Stimulated activated CD4-positive, alpha-beta T cell treated with anti-CD3 and anti-CD28 coated beads, Interleukin-15, amount 100 ng/mL, for 24 hours (primary cell): ENCODE data around the gene FBH1.
"Not testable (repeated sequence)": the region's sequence is repeated elsewhere in the genome, so short reads cannot be mapped to it uniquely, and the experiment has no call there.

Experiments used
- DNase-seq: peaks from one replicate; pipeline ENCODE4 v3.0.0-alpha.2; 2020

Gene FBH1

GRCh38 chr10:5889624-5890451 lies at the start of gene FBH1, which contains the start of gene ANKRD16:
TSS of gene FBH1 (plus strand) at chr10:5890243. CDS start at chr10:5890346, 103 bp downstream.
TSS of gene ANKRD16 (minus strand) at chr10:5889893. CDS start at chr10:5889354, 539 bp downstream.
- peak; percentile 99 for DNase-seq

- no peak for DNase-seq
Measured at GRCh38 chr10:5840314-5841307, 49.4 kb upstream of the FBH1 start.

DNA sequence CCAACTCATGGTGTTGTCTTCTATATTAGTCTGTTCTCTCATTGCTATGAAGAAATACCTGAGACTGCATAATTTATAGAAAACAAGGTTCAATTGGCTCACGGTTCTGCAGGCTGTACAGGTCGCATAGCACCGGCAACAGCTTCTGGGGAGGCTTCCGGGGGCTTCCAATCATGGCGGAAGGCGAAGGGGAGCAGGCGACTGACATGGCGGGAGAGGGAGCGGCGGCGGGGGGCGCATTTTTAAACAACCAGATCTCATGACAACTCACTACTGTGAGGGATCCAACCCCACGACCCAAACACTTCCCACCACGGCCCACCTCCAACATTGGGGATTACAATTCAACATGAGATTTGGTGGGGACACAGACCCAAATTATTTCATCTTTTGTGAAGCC lies 48.1 kb upstream of the FBH1 start:
- no peak for DNase-seq

- peak; percentile 19 for DNase-seq
Measured at GRCh38 chr10:5843686-5844344, 46.2 kb upstream of the FBH1 start.

DNA sequence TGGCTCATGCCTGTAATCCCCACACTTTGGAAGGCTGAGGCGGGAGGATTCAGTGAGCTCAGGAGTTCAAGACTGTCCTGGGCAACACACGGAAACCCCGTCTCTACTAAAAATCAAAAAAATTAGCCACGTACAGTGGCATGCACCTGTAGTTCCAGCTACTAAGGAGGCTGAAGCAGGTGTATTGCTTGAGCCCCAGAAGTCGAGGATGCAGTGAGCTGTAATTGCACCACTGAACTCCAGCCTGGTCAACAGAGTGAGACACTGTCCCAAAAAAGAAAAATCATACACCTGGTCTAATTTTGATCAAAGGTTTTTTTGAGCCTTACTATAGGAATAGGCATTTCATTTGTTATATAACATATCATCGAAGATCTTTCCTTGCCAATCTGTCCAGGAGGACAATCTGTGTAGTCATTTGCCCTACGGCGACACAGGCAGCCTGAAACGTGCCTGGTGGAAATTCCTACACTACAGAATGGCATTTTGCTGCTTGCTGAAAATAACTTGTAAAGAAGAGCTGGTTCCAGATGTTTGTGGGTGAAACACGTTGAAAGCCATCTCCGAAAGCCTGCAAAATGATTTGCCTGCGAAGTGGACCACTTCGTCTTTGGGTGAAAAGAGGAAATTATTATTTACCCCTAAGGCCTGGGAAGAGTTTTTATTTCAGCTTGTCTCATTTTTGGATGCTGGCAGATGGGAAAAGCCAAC lies 45.5 kb upstream of the FBH1 start:
- DNase-seq: no peak

DNA sequence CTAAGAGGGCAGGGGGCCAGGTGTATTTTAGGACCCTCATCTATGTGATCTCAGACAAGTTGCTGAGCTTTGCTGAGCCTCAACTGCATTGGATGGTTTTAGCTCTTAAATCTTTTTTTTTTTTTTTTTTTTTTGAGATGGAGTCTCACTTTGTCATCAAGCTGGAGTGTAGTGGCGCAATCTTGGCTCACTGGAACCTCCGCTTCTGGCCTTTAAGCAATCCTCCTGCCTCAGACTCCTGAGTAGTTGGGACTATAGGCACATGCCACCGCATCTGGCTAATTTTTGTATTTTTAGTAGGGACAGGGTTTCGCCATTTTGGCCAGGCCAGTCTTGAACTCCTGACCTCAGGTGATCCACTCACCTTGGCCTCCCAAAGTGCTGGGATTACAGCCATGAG lies 43.4 kb upstream of the FBH1 start:
- not testable (repeated sequence) for DNase-seq

GRCh38 chr10:5854131-5854475 lies 35.9 kb upstream of the FBH1 start:
- DNase-seq: no peak

- no peak for DNase-seq
Measured at GRCh38 chr10:5855979-5856700, 33.9 kb upstream of the FBH1 start.

DNA sequence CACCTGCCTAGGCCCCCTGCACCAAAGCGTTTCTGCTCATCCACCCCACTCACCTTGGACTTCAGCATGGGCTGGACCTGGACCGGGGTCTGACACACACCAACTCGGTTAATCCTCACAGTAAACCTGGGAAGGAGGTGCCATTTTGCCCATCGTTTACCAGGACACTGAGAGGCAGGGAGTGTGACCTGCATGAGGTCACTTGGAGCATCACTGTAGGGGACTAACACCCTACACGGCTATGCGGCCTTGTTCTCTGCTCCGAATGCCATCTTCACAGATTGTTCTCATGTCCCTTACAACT lies 33.4 kb upstream of the FBH1 start:
- DNase-seq: no peak

- no peak for DNase-seq
Measured at GRCh38 chr10:5858811-5859210, 31.2 kb upstream of the FBH1 start.

DNA sequence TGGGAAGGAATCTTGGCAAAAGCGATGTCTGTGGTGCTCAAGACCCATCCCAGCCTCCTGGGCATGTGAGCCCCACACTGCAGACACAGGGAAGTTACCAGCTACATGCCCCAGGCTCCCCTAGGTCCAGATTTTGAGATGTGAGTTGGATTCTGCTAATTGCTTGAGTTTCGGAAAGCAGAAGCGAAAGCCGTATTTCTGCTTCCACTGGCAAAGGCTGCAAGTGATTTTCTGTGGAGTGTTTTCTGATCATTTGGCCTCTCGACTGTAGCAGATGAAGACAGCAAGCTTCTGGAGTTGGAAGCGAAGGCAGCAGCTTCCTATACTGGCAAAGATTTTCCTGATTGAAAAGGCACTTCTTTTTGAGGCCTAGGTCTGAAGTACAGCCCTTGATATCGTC lies 30.0 kb upstream of the FBH1 start:
- DNase-seq: no peak

DNA sequence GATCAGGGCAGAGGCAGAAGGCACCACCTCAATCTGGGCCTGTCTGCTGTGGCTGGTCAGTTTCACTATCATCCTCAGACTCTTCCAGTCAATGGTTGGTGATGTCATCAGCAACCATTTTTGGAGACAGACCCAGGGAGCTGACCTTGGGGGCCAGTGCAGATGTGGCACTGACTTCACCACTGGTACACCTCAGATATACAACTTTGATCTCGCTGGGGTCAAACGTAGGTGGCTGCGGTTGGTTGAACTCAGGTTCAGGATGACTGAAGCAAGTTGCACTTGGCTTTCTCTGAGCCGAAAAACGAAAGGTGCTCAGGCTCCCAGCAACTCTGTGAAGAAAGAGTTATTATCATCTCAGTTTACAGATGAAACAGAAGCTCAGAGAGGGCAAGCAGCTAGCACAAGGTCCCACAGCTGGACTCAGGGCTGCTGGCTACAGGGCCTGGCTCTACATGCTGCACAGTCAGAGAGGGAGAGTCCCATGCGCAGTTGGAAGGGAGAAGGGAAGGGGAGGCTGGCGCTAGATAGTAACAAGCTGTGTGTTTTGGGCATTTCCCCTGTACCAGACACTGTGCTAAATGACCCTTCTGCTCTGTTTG lies 27.6 kb upstream of the FBH1 start:
- no peak for DNase-seq

DNA sequence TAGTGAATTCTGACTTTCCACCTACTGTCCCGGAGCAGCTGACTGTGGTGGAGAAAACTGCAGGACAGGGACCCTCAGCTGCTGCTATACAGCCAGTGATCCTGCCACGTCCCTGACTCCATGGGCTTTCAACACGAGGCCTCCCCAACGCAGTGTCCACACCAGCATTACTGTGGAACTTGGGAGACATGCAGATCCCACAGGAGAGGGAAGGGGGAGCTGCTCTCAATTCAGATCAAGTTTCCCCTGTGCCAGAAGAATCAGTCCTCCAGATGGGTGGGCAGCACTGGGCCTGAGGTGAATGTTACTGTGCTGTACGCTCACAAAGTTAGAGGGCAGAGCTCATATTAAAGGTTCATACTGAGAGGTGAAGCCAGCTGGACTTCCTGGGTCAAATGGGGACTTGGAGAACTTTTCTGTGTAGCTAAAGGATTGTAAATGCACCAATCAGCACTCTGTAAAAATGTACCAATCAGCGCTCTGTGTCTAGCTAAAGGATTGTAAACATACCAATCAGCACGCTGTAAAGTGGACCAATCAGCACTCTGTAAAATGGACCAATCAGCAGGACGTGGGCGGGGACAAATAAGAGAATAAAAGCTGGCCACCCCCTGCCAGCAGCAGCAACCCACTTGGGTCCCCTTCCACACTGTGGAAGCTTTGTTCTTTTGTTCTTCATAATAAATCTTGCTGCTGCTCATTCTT lies 26.9 kb upstream of the FBH1 start:
- not testable (repeated sequence) for DNase-seq

DNA sequence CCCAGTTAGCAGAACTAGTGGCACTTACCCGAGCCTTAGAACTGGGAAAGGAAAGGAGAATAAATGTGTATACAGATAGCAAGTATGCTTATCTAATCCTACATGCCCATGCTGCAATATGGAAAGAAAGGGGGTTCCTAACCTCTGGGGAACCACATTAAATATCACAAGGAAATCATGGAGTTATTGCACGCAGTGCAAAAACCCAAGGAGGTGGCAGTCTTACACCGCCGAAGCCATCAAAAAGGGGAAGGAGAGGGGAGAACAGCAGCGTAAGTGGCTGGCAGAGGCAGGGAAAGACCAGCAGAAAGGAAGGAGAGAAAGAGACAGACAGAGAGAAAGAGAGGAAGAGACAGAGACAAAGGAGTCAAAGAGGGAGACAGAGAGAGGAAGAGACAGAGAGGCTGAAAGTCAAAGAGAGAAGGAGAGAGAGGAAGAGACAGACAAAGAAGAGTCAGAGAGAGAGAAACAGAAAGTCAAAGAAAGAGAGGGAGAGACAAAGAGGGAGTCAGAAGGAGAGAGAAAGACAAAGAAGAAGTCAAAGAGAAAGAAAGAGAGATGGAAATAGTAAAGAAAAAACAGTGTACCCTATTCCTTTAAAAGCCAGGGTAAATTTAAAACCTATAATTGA lies 23.5 kb upstream of the FBH1 start:
- DNase-seq: not testable (repeated sequence)

DNA sequence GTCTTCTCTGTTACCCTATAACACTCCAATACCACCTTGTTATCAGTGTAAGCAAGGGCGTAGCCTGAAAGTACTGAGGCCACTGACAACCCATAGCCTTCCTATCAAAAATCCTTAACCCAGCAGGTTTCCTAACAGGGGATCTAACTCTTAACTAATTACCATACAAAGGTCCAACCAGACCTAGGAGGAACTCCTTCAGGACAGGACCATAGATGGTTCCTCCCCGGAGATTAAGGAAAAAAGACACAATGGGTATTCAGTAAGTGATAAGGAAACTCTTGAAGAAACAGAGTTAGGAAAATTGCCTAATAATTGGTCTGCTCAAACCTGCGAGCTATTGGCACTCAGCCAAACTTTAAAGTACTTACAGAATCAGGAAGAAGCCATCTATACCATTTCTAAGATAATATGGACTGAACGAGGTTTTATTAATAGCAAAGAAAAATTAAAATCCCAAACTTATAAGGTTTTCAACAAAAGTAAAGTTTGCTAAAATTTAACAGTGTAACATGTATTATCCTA lies 22.9 kb upstream of the FBH1 start:
- DNase-seq: not testable (repeated sequence)

DNA sequence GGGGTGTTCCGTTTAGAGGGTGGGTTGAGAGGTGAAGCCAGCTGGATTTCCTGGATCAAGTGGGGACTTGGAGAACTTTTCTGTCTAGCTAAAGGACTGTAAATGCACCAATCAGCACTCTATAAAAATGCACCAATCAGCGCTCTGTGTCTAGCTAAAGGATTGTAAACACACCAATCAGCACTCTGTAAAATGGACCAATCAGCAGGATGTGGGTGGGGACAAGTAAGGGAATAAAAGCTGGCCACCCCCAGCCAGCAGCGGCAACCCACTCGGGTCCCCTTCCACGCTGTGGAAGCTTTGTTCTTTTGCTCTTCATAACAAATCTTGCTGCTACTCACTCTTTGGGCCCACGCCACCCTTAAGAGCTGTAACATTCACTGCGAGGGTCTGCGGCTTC lies 21.7 kb upstream of the FBH1 start:
- not testable (repeated sequence) for DNase-seq

GRCh38 chr10:5869156-5869555 lies 20.9 kb upstream of the FBH1 start:
- no peak for DNase-seq

- no peak for DNase-seq
Measured at GRCh38 chr10:5871596-5871995, 18.4 kb upstream of the FBH1 start.

DNA sequence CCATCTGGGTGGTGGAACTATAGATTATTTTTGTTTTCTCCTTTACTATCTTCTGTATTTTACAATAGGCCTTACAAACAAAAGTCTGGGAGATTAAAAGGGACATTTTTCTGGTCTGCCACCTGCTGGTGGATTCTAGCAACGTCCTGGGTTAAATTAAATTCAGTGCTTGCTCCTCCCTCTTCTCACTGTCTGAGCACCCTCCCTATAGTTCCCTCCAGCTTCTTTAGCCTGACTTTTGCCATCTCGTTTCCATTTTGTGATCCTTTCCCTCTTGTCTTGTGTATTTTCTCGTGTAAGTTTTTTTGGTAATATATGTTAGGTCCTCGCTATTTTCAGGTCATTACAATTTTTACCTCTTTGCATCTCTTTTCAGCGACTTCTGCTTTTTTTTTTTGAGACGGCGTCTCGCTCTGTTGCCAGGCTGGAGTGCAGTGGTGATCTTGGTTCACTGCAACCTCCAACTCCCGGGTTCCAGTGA lies 16.5 kb upstream of the FBH1 start:
- peak; percentile 73 for DNase-seq
